GM21381 (cell line): ENCODE measurements around the gene PPP1R12A.

Source experiments
- ATAC-seq: cut with Tn5 transposase; IDR thresholded peaks from one replicate; pipeline ENCODE4 v1.9.1; 2021; ENCODE audit warnings: mild to moderate bottlenecking, moderate library complexity; ENCODE audit not compliant: unreplicated experiment

PPP1R12A gene

GRCh38 chr12:79769860-79770485 is 164.9 kb downstream of the PPP1R12A start:
- ATAC-seq = no peak

- ATAC-seq = no peak
Observed at GRCh38 chr12:79769189-79769859, 165.6 kb downstream of the PPP1R12A start.

GRCh38 chr12:79766705-79767464 is 168.0 kb downstream of the PPP1R12A start:
- no peak for ATAC-seq

GRCh38 chr12:79765157-79765556 is 169.7 kb downstream of the PPP1R12A start:
- ATAC-seq = no peak

GRCh38 chr12:79764641-79765040 is 170.3 kb downstream of the PPP1R12A start:
- ATAC-seq = no peak

- no peak for ATAC-seq
Observed at GRCh38 chr12:79763766-79764452, 171.0 kb downstream of the PPP1R12A start.

GRCh38 chr12:79761341-79761740 is 173.6 kb downstream of the PPP1R12A start:
- no peak for ATAC-seq

DNA sequence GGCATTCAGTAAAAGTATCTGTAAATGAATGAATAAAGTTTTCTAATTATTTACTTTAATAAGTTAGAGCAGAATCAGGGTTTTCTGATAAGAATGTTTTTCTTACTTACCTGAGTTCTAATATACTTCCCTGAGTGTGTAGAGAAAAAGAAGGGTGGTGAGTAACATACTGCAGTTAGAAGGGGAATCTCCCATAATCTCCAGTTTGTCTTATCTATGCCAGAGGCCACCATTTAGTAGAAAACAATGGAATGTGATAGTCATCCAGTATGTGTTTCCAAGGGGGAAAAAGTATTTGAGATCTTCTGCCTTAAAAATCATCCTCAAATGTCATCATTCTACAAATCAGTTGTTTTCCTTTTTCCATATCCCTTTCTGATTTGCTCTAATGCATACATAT is 187.6 kb downstream of the PPP1R12A start:
- no peak for ATAC-seq

DNA sequence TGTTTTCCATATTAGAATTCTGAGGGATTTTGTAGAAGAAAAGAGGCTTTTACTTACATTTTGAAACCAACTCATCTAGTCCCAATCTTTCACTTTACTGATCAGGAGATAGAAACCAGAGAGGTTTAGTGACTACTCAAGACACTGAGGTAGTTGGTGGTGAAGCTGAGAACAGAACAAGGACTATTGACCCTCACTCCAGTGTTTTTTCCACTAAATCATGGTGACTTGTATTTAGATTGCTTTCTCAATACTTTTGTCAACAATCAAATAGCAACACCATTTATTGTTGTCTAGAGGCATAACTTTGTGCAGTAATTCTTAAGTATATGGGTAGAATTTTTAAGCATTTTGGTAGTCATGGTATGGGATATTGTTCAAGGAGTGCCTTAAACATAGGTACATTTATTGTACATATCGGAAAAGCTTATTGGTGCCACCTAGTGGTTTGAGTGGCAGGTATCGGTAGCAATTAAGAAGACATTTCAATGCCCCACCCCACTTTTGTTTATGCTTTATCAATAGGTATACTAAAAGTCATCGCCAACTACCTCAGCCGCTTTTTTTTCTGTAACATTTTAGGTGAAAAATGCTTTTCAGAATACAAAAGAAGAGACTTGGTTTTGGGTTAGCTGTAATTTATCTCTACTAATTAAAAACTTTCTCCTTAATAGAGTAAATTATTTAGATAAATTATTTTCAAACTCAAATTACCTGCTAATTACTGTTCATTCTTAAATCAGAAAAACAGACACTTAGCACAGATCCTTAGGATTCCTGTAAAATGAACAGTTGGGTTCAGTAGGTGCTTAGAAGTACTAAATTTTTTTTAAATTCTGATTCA is 196.8 kb downstream of the PPP1R12A start:
- peak; percentile 85 for ATAC-seq

DNA sequence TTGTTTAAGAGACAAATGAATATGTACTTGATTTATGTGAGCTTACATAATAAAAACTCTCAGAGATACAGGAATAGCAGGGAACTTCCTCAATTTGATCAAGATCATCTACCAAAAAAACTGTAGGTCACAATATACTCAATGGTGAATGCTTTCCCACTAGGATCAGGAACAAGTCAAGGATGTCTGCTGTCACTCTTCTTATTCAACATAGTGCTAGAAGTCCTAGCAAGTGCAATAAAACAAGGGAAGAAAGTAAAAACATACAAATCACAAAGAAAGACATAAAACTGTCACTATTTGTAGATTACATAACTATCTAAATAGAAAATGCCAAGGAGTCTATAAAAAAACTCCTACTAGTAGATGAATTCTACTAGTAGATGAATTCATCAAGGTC is 202.3 kb downstream of the PPP1R12A start:
- no peak for ATAC-seq

GRCh38 chr12:79725987-79726386 is 208.9 kb downstream of the PPP1R12A start:
- ATAC-seq = no peak
